TTC549 (cell line): ENCODE results near the gene PYM1.

Experiments used
- FAIRE-seq: peaks from 2 replicates; lab custom pipeline; 2012; peaks lifted over from hg19 to GRCh38; lab: Jason Lieb, UNC

PYM1 gene

GRCh38 chr12:55927588-55928502 is at the start of gene PYM1:
Gene PYM1 (minus strand): TSS chr12:55927894. CDS start chr12:55927761, 133 bp downstream.
- no peak for FAIRE-seq

- no peak for FAIRE-seq
Measured at GRCh38 chr12:55974308-55974730, 46.6 kb upstream of the PYM1 start.

- FAIRE-seq = peak; percentile 98
Measured at GRCh38 chr12:55973599-55974307, 46.1 kb upstream of the PYM1 start, which contains the start of gene RAB5B. Gene RAB5B (plus strand): TSS chr12:55974078. CDS start chr12:55986961, 12,883 bp downstream.

GRCh38 chr12:55972911-55973598 is 45.4 kb upstream of the PYM1 start:
- no peak for FAIRE-seq

- no peak for FAIRE-seq
Measured at GRCh38 chr12:55972456-55972855, 44.8 kb upstream of the PYM1 start.

GRCh38 chr12:55972042-55972441 is 44.3 kb upstream of the PYM1 start:
- FAIRE-seq = no peak

- no peak for FAIRE-seq
Measured at GRCh38 chr12:55970775-55971174, 43.1 kb upstream of the PYM1 start.

GRCh38 chr12:55969356-55969755 is 41.7 kb upstream of the PYM1 start:
- no peak for FAIRE-seq

GRCh38 chr12:55966408-55967281 is 39.0 kb upstream of the PYM1 start, which contains the start of gene CDK2:
Gene CDK2 (plus strand): TSS chr12:55966830. CDS start chr12:55967009, 179 bp downstream.
- FAIRE-seq = no peak

GRCh38 chr12:55965941-55966407 is 38.3 kb upstream of the PYM1 start, which contains the start of gene PMEL:
Gene PMEL (minus strand): TSS chr12:55966042. CDS start chr12:55966011, 31 bp downstream.
- FAIRE-seq = no peak

GRCh38 chr12:55965240-55965639 is 37.5 kb upstream of the PYM1 start:
- no peak for FAIRE-seq

GRCh38 chr12:55963760-55964159 is 36.1 kb upstream of the PYM1 start:
- FAIRE-seq = no peak

- FAIRE-seq = no peak
Measured at GRCh38 chr12:55957106-55957859, 29.6 kb upstream of the PYM1 start.

- no peak for FAIRE-seq
Measured at GRCh38 chr12:55955800-55956508, 28.3 kb upstream of the PYM1 start.

- no peak for FAIRE-seq
Measured at GRCh38 chr12:55955344-55955743, 27.6 kb upstream of the PYM1 start.

- no peak for FAIRE-seq
Measured at GRCh38 chr12:55946553-55946952, 18.9 kb upstream of the PYM1 start.

- FAIRE-seq = no peak
Measured at GRCh38 chr12:55942577-55943136, 15.0 kb upstream of the PYM1 start.

- no peak for FAIRE-seq
Measured at GRCh38 chr12:55942055-55942454, 14.4 kb upstream of the PYM1 start.

GRCh38 chr12:55940065-55940732 is 12.5 kb upstream of the PYM1 start:
- FAIRE-seq = no peak
